DMS 273 treated with DMSO at 0.1 percent for 48 hours (cell line): Measurements from ENCODE around the gene GULP1.
A peak's percentile ranks its signal among the peaks of the same experiment; 100 is the strongest.
"Not testable (repeated sequence)": the region's sequence is repeated elsewhere in the genome, so short reads cannot be mapped to it uniquely, and the experiment has no call there.

Experiments
- DNase-seq: peaks from one replicate; lab custom pipeline; 2025; lab: John Stamatoyannopoulos, UW

The GULP1 gene

GRCh38 chr2:188291617-188292347, at the start of gene GULP1:
Gene GULP1, plus strand, starts transcription at chr2:188291874. Its CDS starts 185,829 bp downstream, at chr2:188477703.
- peak; percentile 62 for DNase-seq

GRCh38 chr2:188243381-188243780, 48.3 kb upstream of the GULP1 start:
- no peak for DNase-seq

DNA sequence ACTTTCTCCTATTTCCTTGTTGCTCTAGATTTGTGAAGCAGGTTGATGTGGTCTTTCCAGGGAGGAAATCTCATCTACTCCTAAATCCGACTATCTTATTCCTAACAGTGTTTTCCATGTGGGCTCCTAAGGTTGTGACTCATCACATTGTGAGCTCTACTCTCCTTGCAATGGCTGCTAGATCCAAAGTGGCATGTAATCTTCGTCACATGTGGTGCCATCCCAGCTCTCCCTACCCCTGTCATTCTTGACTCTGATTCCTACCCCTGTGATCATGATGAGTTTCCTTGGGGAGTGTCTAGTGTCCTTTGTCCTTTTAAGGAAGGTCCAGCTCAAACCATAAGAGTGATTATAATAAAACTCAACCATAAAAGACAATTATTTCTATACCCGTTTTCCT, 47.3 kb upstream of the GULP1 start:
- no peak for DNase-seq

- DNase-seq = no peak
These were observed 46.4 kb upstream of the GULP1 start for GRCh38 chr2:188245230-188245629.

- no peak for DNase-seq
These were observed 43.2 kb upstream of the GULP1 start for GRCh38 chr2:188248513-188248912.

GRCh38 chr2:188251034-188251433, 40.6 kb upstream of the GULP1 start:
- DNase-seq = no peak

GRCh38 chr2:188256420-188256819, 35.3 kb upstream of the GULP1 start:
- no peak for DNase-seq

DNA sequence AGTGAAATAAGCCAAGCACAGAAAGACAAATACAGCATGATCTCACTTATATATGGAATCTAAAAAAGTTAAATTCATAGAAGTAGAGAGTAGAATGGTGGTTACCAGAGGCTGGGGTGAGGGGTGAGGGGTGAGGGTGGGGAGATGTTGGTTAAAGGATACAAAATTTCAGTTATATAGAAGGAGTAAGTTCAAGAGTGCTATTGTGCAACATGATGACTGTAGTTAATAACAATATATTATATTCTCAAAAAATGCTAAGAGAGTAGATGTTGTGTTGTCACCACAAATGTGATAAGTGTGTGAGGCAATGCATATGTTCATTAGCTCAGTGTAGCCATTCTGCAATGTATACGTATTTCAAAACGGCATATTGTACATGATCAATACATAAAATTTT, 26.4 kb upstream of the GULP1 start:
- DNase-seq = no peak

DNA sequence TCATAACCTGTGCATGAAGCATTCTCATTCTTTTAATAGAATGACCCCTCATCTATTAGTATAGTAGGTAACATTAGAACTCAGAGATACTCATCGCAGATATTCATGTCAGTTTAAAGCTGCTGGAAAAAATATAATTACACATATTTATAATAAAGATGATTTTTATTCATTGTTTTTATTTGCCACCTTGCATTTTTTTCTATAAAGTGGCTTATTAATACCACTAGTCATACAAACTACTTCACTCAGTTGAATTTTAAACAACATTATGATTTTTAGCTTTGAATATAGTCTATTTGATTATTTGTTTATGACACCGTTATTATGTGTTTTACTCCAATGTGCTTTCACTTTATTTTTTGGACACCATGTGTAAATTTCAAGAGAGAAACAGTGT, 23.9 kb upstream of the GULP1 start:
- DNase-seq = no peak

- DNase-seq = no peak
These were observed 22.7 kb upstream of the GULP1 start for GRCh38 chr2:188269004-188269403.

- no peak for DNase-seq
These were observed 19.6 kb upstream of the GULP1 start for GRCh38 chr2:188272121-188272520.

DNA sequence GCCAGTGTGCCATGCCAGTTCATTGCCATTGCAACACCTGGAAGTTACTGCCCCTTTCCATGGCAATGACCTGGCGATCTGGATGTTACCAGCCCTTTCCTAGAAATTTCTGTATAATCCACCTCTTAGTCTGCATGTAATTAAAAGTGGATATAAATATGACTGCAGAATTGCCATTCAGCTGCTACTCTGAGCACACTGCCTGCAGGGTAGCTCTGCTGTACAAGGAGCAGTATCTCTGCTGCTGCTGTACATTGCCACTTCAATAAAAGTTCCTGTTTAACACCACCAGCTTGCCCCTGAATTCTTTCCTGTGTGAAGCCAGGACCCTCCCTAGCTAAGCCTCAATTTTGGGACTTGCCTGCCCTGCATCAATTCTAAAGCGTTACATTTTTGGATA, 17.4 kb upstream of the GULP1 start:
- DNase-seq = no peak

- DNase-seq = no peak
These were observed 15.4 kb upstream of the GULP1 start for GRCh38 chr2:188276255-188276654.

GRCh38 chr2:188277786-188278185, 13.9 kb upstream of the GULP1 start:
- DNase-seq = no peak

- DNase-seq = no peak
These were observed 13.1 kb upstream of the GULP1 start for GRCh38 chr2:188278388-188279092.

DNA sequence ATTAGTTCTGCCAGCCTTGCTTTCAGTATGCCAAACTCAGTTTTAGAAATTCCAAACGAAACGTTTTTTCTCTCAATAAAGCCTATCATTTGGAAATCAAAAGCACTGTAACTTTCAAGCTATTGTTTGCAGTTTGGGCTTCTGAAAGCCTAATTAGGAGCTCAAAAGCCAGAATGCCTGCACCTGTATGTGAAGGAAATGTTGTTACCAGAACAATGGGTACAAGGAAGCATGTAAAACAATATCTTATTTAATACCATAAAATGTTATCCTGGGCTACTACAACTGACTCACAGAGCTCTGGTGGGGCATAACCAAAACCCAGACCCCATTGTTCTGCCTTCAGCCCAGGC, 12.6 kb upstream of the GULP1 start:
- DNase-seq = no peak

- no peak for DNase-seq
These were observed 10.9 kb upstream of the GULP1 start for GRCh38 chr2:188280811-188281222.

DNA sequence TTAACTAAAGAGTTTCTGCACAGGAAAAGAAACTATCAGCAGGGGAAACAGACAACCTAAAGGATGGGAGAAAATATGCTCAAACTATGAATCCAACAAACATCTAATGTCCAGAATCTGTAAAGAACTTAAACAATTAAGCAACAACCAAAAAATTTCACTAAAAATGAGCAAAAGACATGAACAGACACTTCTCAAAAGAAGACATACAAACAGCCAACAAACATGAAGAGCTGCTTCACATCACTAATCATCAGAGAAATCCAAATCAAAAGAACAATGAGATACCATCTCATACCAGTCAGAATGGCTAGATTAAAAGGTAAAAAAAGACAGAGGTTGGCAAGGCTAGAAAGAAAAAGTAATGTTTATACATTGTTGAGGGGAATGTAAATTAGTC, 8.8 kb upstream of the GULP1 start:
- DNase-seq = no peak

DNA sequence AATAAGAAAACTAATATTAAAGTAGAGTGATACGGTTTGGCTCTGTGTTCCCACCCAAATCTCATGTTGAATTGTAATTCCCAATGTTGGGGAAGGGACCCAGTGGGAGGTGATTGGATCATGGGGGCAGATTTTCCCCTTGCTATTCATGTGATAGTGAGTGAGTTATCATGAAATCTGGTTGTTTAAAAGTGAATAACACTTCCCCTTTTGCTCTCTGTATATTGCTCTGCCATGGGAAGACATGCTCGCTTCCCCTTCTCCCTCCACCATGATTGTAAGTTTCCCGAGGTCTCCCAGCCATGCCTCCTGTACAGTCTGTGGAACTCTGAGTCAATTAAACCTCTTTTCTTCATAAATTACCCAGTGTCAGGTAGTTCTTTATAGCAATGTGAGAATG, 7.4 kb upstream of the GULP1 start:
- DNase-seq = not testable (repeated sequence)

DNA sequence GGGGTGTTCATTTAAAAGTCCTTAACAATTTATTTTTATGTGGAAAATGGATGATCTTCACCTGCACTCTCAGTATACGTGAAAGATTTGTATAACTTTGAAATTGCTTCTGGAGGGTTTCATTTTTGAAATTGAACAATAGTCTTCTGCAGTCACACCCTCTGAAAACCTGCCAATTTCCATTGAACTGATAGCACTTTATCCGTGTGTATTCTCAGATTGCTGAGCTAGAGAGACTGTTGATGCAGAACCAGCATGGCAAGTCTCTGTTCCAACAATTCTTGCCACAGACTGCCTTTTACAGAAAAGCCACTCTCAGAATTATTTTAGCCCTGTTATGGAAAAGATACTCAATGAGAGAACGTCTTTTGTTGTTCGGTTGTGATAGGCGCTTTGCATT, 6.6 kb upstream of the GULP1 start:
- DNase-seq = no peak

GRCh38 chr2:188285774-188286173, 5.9 kb upstream of the GULP1 start:
- no peak for DNase-seq

DNA sequence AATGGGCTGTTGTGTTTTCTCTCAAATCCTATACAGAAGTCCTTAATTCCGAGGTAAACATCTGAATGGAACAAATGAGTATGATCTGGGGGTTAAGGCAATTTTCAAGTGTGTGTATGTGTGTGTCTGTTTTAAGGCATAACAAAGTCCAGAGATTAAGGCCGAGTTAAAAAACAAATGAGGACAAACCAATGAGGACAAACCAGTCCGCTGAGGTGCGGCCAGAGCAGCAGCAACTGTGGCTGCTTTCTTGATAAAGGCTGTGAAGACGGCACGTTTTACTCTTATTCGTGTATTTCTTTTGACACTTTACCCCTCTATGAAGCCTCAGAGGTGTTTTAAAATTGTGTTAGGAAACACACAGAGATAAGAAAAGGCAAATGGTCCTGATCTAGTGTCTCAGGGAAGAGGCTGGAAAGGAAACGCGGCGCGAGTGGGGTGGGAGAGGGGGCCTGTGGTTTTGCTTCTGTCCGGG, 495 bp upstream of the GULP1 start:
- no peak for DNase-seq

DNA sequence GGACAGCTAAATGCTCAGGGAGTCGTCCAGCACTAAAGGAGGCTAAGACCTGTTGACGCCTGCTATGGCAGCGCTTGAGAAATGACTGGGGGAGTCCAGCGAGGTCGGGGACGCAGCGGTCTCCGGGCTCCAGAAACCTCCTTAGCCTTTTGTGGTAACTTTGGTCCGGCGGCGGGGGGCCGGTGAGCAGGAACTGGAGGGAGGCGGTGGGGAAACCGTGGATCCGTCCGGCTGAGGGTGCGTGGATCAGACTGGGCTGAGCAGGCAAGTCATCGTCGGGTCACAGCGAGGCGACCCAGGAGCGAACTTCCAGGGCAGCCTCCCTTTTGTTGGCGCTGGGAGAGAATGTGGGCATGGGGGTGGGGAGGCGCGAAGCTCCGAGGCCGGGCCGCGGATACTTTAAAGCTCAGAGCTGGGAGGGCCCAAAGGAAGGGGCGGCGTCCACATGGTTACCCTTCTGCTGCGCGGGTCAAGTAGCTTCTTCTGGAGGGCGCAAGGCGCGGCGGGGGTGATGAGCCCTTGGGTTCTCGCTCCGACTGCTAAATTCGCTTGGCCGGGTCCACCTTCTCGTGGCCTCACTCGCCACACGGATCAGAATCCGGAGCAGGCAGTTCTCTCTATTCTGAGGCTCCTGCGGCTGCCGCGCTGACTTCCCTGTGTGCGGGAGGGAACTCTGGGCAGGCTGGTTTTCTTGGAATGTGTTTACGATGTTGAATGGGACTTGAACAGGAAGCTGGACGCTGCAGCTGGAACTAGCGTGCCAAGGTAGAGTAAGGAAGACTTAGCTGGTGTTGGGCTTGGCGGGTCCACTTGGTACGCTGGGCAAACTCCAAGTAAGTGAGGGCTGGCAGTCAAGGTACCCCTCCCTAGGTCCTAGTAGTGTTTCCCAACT, 920 bp downstream of the GULP1 start:
- peak; percentile 77 for DNase-seq
